KMS-11 (cell line): ENCODE measurements around the gene C2.
"Not testable (repeated sequence)": the region's sequence is repeated elsewhere in the genome, so short reads cannot be mapped to it uniquely, and the experiment has no call there.

ENCODE experiments used
- H2AFZ ChIP-seq: fragments of 200-600 bp; sonication (generic); 2 replicates; pipeline ENCODE4 v1.6.1; 2016; ENCODE audit warnings: antibody characterized with exemption, mixed run types, low read depth
- H3K27ac ChIP-seq: fragments of 200-600 bp; sonication (generic); 2 replicates; pipeline ENCODE4 v1.6.1; 2016; ENCODE audit warnings: mild to moderate bottlenecking, mixed run types
- H3K27me3 ChIP-seq: fragments of 200-600 bp; sonication (generic); 2 replicates; pipeline ENCODE4 v1.6.1; 2017; ENCODE audit warnings: mild to moderate bottlenecking, low read depth, mixed run types, moderate library complexity; ENCODE audit not compliant: insufficient read depth
- H3K36me3 ChIP-seq: fragments of 200-600 bp; sonication (generic); 2 replicates; pipeline ENCODE4 v1.6.1; 2017; ENCODE audit warnings: mild to moderate bottlenecking, mixed run types; ENCODE audit not compliant: insufficient read depth
- H3K4me1 ChIP-seq: fragments of 200-600 bp; sonication (generic); 2 replicates; pipeline ENCODE4 v1.6.1; 2016; ENCODE audit warnings: mild to moderate bottlenecking, low read depth, mixed run types; ENCODE audit not compliant: poor library complexity, severe bottlenecking
- H3K4me2 ChIP-seq: fragments of 200-600 bp; sonication (generic); 2 replicates; pipeline ENCODE4 v1.7.0; 2016; ENCODE audit warnings: mild to moderate bottlenecking, mixed run types
- H3K4me3 ChIP-seq: fragments of 200-600 bp; sonication (generic); IDR thresholded peaks from 2 replicates; pipeline ENCODE4 v1.6.1; 2017; ENCODE audit warnings: low read depth, low read length, mixed read lengths; ENCODE audit not compliant: insufficient read depth
- H3K79me2 ChIP-seq: fragments of 200-600 bp; sonication (generic); 2 replicates; pipeline ENCODE4 v1.6.1; 2016; ENCODE audit warnings: low read depth, mixed run types; ENCODE audit not compliant: insufficient read depth
- H3K9ac ChIP-seq: fragments of 200-600 bp; sonication (generic); 2 replicates; pipeline ENCODE4 v1.6.1; 2016; ENCODE audit warnings: mild to moderate bottlenecking, mixed run types
- H4K20me1 ChIP-seq: fragments of 200-600 bp; sonication (generic); 2 replicates; pipeline ENCODE4 v1.6.1; 2016; ENCODE audit warnings: mild to moderate bottlenecking, mixed run types; ENCODE audit not compliant: insufficient read depth
- TF ChIP-seq, protein P1 (sequence below): fragments of 200-600 bp; sonication (generic); conservative IDR thresholded peaks from 2 replicates; pipeline ENCODE4 v1.6.1; 2017; ENCODE audit warnings: low read depth, mild to moderate bottlenecking, antibody characterized with exemption, low read length, moderate library complexity, mixed read lengths

The C2 gene

DNA sequence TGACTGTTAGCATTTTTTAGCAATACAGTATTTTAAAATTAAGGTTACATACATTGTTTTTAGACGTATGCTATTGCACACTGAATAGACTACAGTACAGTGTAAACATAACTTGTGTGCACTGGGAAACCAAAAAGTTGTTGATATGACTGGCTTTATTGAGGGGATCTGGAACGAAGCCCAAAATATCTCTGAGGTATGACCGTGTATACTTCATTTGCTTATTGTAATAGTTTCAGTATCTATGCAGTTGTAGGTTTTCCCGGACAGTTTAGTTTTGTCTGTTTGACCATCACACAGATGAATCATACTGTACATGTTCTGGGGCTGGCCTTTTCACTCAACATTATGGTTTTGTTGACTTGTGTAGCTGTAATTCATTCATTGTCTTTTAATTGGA is 18.7 kb upstream of the C2 start:
- no peak overlapping the region for H3K4me3 ChIP-seq
- no peak overlapping the region for H3K4me2 ChIP-seq
- no peaks in the 10 kb centered on the region for H4K20me1 ChIP-seq
- no peaks in the 10 kb centered on the region; the same call in 1 of the 2 replicates for H3K27me3 ChIP-seq
- peaks cover 11% of the 10 kb centered on the region for H3K4me1 ChIP-seq
- TF ChIP-seq, protein P1, sequence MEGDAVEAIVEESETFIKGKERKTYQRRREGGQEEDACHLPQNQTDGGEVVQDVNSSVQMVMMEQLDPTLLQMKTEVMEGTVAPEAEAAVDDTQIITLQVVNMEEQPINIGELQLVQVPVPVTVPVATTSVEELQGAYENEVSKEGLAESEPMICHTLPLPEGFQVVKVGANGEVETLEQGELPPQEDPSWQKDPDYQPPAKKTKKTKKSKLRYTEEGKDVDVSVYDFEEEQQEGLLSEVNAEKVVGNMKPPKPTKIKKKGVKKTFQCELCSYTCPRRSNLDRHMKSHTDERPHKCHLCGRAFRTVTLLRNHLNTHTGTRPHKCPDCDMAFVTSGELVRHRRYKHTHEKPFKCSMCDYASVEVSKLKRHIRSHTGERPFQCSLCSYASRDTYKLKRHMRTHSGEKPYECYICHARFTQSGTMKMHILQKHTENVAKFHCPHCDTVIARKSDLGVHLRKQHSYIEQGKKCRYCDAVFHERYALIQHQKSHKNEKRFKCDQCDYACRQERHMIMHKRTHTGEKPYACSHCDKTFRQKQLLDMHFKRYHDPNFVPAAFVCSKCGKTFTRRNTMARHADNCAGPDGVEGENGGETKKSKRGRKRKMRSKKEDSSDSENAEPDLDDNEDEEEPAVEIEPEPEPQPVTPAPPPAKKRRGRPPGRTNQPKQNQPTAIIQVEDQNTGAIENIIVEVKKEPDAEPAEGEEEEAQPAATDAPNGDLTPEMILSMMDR: no peak
- H2AFZ ChIP-seq: no peak overlapping the region
- H3K9ac ChIP-seq: no peak overlapping the region
- no peaks in the 10 kb centered on the region for H3K36me3 ChIP-seq
- no peaks in the 10 kb centered on the region for H3K79me2 ChIP-seq
- no peak overlapping the region for H3K27ac ChIP-seq

DNA sequence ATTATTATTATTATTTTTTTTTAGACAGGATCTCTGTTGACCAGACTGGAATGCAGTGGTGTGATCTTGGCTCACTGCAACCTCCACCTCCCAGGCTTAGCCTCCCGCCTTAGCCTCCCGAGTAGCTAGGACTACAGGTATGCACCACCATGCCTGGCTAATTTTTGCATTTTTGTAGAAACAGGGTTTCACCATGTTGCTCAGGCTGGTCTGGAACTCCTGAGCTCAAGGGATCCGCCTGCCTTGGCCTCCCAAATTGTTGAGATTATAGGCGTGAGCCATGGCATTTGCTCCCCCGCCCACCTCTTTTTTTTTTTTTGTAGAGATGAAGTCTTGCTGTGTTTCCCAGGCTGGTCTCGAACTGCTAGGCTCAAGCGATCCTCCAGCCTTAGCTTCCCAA is 18.2 kb upstream of the C2 start:
- not testable (repeated sequence) for H3K36me3 ChIP-seq, H3K27me3 ChIP-seq, H3K9ac ChIP-seq, H4K20me1 ChIP-seq, H3K27ac ChIP-seq, H2AFZ ChIP-seq, H3K4me3 ChIP-seq, H3K79me2 ChIP-seq, H3K4me2 ChIP-seq
- H3K4me1 ChIP-seq: peaks cover 11% of the 10 kb centered on the region

DNA sequence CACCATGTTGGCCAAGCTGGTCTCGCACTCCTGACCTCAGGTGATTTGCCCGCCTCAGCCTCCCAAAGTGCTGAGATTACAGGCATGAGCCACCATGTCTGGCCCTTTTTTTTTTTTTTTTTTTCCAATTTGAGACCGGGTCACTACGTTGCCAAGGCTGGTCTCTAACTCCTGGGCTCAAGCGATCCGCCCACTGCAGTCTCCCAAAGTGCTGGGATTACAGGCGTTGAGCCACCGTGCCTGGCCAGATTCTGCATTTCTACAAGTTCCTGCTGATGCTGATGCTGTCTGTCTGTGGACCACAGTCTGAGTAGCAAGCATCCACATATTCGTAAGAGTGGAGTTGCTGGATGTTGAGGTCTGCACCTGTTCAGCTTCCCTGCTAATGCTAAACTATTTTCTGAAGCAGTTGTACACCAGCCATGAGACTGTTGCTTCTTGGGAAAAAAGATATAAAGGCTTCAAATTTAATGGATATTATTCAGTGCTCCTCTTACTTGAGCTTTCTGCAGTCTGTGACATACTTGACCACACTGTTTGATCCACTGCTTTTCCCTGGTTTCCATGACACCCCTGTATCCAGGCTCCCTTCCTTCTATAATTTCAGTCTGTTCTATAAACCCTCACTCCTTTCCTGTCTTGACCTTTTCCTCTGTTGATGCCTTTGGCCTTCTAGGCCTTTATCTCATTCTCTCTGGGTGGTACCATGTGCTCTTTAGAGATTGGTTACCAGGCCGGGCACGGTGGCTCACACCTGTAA is 15.5 kb upstream of the C2 start:
- H3K36me3 ChIP-seq: no peaks in the 10 kb centered on the region
- H3K4me3 ChIP-seq: no peak overlapping the region
- TF ChIP-seq, protein P1: no peak
- H4K20me1 ChIP-seq: no peaks in the 10 kb centered on the region
- peaks cover 6% of the 10 kb centered on the region for H3K4me1 ChIP-seq
- H2AFZ ChIP-seq: no peak overlapping the region
- no peak overlapping the region for H3K27ac ChIP-seq
- H3K27me3 ChIP-seq: no peaks in the 10 kb centered on the region
- H3K4me2 ChIP-seq: no peak overlapping the region
- no peaks in the 10 kb centered on the region for H3K79me2 ChIP-seq
- H3K9ac ChIP-seq: no peak overlapping the region

DNA sequence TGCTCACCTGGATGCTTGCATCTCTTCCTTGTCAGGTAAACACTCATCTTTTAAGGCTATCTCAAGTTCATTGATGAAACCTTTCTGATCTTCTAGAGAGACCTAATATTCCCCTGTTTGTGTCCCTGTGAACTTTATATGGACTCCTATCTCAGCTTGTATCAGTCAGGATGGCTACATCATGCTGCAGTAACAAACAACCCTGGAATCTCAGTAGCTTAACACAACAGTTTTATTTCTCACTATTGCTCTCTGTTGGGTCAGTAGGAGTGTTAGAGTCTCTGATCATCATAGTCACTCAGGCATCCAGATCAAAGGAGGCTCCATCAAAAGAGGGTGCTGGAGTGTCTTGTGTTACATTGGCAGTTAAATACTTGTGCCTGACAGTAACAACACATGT is 12.2 kb upstream of the C2 start:
- Histone ChIP-seq H3K4me2 (no peak overlapping the region), H4K20me1 (no peaks in the 10 kb centered on the region)

DNA sequence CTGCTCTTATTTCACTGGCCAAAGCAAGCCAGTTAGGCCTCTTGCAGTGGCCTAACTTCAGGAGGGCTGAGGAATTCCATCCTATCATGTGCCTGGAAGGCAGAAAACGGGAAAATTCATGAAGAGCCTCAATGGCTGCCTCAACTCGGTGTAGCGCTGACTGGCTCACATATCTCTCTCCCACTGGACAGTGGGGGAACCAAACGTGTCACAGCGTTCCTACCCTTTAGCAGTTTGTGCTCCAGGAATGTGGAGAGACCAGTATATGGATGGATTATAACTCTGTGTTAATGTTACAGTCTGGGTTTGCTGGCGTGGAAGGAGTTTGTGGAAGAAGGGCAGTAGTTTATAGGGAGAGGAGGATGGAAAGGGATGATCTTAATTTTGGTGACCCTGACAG is 11.8 kb upstream of the C2 start:
- H3K27me3 ChIP-seq: no peaks in the 10 kb centered on the region
- no peak overlapping the region for H3K4me3 ChIP-seq
- no peaks in the 10 kb centered on the region for H3K4me1 ChIP-seq
- H3K4me2 ChIP-seq: no peak overlapping the region
- TF ChIP-seq, protein P1: no peak
- no peaks in the 10 kb centered on the region for H3K79me2 ChIP-seq
- no peak overlapping the region for H3K9ac ChIP-seq
- H4K20me1 ChIP-seq: no peaks in the 10 kb centered on the region
- H2AFZ ChIP-seq: no peak overlapping the region
- no peaks in the 10 kb centered on the region for H3K36me3 ChIP-seq
- H3K27ac ChIP-seq: no peak overlapping the region

More for the DNA sequence above, 12.2 kb upstream of the C2 start:
- Histone ChIP-seq H3K27me3 (no peaks in the 10 kb centered on the region), H2AFZ (no peak overlapping the region), H3K79me2 (no peaks in the 10 kb centered on the region), H3K4me1 (no peaks in the 10 kb centered on the region), H3K36me3 (no peaks in the 10 kb centered on the region), H3K4me3 (no peak overlapping the region), H3K9ac (no peak overlapping the region), H3K27ac (no peak overlapping the region)
- TF ChIP-seq, protein P1: no peak
